NK-92 treated with Interleukin-12 subunit alpha and Interleukin-12 subunit beta, amount 100 ng/mL, for 24 hours (cell line): ENCODE results near the gene CPLX1.

Source experiments
- DNase-seq: peaks from one replicate; lab custom pipeline; 2025; lab: John Stamatoyannopoulos, UW

The CPLX1 gene

GRCh38 chr4:855880-856224 lies 29.9 kb upstream of the CPLX1 start:
- no peak for DNase-seq

DNA sequence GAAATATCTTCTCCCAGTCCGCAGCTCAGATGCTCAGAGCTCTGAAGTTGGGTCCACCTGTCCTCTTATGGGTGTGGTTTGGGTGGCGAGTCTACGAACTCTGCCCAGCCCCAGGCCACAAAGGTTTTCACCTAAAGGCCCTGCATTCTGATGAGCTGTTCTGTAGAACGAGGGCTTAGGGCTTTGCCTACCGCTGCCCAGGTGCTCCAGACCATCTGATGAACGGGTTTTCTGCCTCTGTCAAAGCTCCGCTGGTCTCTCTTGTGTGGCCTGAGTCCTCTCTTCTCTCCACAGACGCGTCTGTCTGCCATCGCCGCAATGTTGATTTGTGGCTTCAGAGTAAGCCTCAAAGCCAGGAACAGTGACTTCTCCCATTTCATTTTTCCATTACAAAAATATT lies 28.4 kb upstream of the CPLX1 start:
- DNase-seq: no peak

DNA sequence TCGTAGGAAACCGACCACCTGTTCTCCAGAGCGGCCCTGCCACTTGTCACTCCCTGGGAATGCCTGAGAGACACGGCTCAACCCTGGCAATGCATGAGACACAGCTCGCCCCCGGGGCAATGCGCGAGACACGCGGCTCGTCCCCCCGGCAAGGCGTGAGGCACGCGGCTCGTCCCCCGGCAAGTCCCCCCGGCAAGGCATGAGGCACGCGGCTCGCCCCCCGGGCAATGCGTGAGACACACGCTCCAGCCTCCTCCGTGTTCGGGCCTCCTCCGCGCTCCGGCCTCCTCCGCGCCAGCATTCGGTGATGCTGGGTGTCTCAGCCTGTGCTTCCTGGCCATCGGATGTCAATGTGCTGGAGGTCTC lies 27.5 kb upstream of the CPLX1 start:
- DNase-seq: no peak

DNA sequence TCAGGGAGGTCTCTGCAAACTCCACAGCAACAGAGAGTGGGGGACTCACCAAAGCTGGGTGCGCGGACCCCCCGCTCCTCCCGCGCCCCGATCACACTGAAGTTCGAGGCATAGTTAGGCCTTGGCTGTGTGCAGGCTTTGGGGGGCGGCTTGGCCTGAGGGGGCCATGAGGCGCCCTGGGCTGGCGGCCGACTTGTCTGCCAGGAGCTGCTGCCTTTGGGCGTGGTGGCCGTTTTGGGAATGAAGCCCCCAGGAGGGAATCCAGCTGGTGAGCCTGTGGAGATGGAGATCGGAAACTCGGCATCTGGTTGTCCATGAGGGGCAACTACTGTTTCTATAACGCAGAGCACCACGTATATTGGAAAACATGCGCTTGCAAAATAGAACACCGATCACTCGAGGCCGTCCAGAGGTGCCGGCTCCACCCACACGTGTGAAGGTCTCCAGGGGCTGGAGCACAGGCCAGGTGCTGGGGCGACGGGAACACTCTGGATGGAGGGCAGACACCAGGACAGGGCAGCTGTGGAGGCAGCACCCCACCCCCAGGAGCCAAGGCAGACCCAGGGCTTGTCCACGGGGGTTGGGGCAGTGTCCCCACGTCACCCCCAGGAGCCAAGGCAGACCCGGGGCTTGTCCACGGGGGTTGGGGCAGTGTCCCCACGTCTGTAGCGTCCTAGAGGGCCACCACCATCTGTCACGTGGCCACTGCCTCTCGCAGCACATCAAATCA lies 25.9 kb upstream of the CPLX1 start:
- no peak for DNase-seq

DNA sequence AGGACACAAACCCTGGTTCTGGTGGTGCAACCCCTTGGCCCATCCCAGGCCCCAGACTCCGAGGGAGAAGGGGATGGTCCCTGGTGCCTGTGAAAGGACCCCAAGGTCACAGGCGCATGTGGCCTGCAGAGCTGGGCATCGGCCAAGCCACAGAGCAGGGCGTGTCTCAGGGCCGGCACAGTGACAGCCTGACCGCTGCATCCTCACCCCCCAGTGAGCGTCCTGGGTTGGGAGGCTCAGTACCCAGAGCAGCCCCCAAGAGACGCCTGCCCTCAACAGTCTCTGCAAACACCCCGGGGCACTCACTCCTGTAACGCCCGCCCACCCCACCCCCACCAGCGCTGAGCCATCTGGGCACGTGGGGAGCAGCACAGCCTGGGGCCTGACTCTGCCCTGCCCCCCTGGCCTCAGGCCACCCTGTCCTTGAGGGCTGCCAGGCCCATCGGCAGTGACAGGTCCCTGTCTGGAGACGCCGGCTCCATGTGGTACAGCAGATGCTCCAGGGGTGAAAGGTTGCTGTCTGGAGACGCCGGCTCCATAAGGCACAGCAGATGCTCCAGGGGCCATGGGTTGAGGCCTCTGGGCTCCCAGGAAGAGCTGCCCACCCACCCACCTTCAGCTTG lies 24.5 kb upstream of the CPLX1 start:
- DNase-seq: no peak

- DNase-seq: no peak
Observed at GRCh38 chr4:849478-850175, 23.7 kb upstream of the CPLX1 start.

GRCh38 chr4:848803-849477 lies 23.0 kb upstream of the CPLX1 start:
- DNase-seq: no peak

DNA sequence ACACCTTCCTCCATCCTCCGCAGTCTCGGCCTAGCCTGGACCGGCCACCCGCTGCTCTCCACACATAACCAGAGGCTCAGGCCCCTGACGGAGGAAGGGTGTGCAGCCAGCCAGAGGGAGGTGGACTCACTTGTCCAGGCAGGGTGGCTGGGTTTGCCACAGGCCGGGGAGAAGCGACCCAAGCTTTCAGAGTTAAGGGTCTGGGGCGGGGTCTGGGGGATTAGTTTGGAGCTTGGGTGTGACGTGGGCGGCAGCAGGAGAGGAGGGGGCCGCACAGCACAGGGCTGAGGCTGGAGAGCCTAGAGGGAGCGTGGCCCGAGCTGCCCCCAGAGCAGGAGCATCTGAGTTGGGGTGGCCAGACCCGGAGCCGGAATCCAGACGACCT lies 22.4 kb upstream of the CPLX1 start:
- no peak for DNase-seq

GRCh38 chr4:845836-846251 lies 19.9 kb upstream of the CPLX1 start:
- DNase-seq: no peak

DNA sequence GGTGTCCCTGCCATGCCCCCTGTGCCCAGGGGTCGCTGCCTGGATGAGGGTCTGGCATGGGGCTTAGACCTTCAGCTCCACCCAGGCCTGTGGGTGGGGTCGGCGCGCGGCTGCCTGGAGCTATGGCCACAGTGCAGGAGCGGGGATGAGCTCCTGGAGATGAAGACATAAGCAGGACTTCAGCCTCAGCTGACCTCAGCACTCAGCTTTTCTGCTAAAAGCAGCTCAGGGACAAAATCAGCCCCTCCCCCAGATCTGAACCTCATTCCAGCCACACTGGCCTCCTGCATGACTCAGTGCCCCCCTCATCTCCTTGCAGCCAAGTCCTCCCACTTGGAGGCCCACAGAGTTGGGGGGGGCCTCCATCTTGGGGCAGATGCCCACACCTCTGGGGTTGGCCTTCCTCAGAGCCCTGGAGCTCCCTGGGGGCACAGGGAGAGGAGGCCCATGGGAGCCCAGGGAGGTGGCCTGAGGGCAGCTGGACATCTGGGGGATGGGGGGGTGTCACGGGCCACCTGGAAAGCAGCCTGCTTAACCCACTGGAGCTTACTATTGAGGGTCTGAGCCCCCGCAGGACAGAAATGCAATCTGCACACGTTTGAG lies 19.4 kb upstream of the CPLX1 start:
- no peak for DNase-seq

GRCh38 chr4:844752-845232 lies 18.9 kb upstream of the CPLX1 start:
- no peak for DNase-seq

DNA sequence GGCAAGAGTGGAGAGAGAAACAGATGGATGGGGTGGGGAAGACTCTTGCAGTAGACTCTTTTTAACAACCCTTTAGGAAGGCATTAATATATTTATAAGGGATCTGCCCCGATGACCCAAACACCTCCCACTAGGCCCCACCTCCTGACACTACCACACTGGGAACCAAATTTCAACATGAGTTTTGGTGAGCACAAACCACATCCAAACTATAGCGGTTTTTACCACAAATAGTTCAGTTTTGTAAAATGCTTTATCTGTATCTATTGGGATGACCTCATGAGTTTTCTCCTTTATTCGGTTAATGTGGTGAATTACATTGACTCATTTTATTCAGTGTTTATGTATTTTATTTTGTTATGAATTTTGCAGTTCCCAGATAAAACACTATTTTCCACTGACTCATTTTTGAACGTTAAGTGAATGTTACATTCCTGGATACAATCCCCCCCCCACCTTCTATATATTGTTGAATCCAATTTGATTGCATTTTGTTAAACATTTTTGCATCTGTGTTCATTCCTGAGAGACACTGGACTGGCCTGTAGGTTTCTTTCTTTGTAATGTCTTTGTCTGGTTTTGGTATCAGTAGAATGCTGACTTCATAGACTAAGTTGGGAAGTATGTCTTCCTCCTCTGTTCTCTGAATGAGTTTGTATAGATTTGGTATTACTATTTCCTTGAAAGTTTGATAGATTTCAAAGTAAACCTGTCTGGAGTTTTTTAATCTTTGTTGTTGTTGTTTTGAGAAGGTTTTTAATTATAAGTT lies 13.9 kb upstream of the CPLX1 start:
- no peak for DNase-seq

- DNase-seq: no peak
Observed at GRCh38 chr4:837772-838171, 11.8 kb upstream of the CPLX1 start.

- DNase-seq: no peak
Observed at GRCh38 chr4:836750-837301, 10.9 kb upstream of the CPLX1 start.

DNA sequence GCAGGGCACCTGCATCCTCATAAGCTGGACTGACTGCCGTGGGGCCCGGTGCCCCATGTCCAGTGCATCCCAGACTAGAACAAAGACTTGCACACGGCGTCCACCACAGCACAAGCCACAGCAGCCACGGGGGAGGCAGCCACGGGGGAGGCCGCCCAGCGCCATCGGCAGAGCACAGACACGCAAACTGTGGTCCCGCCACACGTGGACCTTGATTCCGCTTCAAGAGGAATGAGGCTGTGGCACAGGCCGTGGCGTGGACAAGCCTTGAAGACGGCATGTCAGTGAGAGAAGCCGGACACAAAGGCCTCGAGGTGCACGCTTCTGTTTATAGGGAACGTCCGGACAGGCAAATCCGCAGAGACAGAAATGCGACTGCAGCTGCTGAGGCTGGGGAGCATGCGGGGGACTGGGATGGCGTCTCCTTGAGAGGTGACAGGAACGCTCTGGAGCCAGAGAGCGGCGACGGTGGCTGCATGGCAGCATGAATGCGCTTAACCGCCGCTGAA lies 10.1 kb upstream of the CPLX1 start:
- no peak for DNase-seq

- DNase-seq: no peak
Observed at GRCh38 chr4:835148-836002, 9.4 kb upstream of the CPLX1 start.

- DNase-seq: no peak
Observed at GRCh38 chr4:834368-835147, 8.6 kb upstream of the CPLX1 start.

DNA sequence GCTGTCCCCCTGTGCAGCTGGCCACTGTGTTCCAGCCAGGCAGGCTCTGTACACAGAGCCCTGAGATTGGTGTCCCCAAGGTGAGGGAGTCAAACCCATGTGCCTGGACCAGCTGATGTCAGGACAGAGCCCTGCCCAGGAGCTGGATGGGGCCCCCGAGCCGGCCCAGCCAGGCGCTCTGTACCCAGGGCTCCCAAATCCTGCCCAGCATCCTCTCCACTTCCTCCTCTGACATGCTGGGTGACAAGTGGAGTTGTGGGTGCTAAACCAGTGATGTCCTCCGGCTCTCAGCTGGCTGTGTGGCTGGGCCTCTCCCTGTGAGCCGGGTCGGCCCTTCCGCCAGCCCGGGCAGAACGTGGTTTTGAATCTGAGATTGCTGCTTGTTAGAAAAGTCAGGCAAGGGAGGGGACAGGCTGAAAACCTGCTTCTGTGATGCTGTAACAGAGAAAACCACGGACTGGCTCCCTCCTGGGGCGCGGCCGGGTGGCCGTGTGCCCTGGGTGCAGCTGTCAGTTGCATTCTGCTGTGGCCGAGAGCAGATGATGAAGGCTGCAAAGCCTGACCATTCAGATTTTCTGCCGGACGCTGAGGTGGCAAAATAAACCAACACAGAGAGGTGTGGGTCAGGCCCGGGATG lies 7.9 kb upstream of the CPLX1 start:
- no peak for DNase-seq

- DNase-seq: no peak
Observed at GRCh38 chr4:833156-833555, 7.2 kb upstream of the CPLX1 start.
